GM13976 (cell line): ENCODE data around the gene POLR2H.

Source experiments
- DNase-seq: peaks from one replicate; pipeline ENCODE4 v3.0.0; 2012; ENCODE audit warnings: low spot score
- in situ Hi-C: fragments of 300-500 bp; cut with MboI; formaldehyde crosslinking; loops from one replicate; pipeline ENCODE4 v1.12.0; 2022; ENCODE audit warnings: low sequenced_read_pairs, mixed read lengths, inconsistent platforms; ENCODE audit not compliant: unreplicated experiment
- TF ChIP-seq, protein P1 (sequence below): IDR thresholded peaks from 2 replicates; pipeline ENCODE4 v1.5.1; 2012; ENCODE audit warnings: borderline replicate concordance, mild to moderate bottlenecking; ENCODE audit not compliant: insufficient read depth; ENCODE audit errors: extremely low read depth, missing control alignments, control extremely low read depth

Gene POLR2H

GRCh38 chr3:184399410-184399809 lies 37.9 kb downstream of the POLR2H start:
- TF ChIP-seq, protein P1, sequence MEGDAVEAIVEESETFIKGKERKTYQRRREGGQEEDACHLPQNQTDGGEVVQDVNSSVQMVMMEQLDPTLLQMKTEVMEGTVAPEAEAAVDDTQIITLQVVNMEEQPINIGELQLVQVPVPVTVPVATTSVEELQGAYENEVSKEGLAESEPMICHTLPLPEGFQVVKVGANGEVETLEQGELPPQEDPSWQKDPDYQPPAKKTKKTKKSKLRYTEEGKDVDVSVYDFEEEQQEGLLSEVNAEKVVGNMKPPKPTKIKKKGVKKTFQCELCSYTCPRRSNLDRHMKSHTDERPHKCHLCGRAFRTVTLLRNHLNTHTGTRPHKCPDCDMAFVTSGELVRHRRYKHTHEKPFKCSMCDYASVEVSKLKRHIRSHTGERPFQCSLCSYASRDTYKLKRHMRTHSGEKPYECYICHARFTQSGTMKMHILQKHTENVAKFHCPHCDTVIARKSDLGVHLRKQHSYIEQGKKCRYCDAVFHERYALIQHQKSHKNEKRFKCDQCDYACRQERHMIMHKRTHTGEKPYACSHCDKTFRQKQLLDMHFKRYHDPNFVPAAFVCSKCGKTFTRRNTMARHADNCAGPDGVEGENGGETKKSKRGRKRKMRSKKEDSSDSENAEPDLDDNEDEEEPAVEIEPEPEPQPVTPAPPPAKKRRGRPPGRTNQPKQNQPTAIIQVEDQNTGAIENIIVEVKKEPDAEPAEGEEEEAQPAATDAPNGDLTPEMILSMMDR: no peak
- DNase-seq: no peak
- in situ Hi-C loops: no loop called here

- TF ChIP-seq, protein P1: no peak
- no peak for DNase-seq
- in situ Hi-C loops: no loop called here
These were observed 43.8 kb downstream of the POLR2H start for GRCh38 chr3:184405075-184406030.

- TF ChIP-seq, protein P1: no peak
- DNase-seq: no peak
- in situ Hi-C loops: no loop called here
These were observed 47.9 kb downstream of the POLR2H start for GRCh38 chr3:184409331-184409926.

GRCh38 chr3:184409946-184410500 lies 48.5 kb downstream of the POLR2H start:
- in situ Hi-C loops: loop anchor here (10.0 kb wide), 1 partner anchor 115 kb away; no protein-coding TSS in a partner anchor
- TF ChIP-seq, protein P1: no peak
- DNase-seq: no peak

DNA sequence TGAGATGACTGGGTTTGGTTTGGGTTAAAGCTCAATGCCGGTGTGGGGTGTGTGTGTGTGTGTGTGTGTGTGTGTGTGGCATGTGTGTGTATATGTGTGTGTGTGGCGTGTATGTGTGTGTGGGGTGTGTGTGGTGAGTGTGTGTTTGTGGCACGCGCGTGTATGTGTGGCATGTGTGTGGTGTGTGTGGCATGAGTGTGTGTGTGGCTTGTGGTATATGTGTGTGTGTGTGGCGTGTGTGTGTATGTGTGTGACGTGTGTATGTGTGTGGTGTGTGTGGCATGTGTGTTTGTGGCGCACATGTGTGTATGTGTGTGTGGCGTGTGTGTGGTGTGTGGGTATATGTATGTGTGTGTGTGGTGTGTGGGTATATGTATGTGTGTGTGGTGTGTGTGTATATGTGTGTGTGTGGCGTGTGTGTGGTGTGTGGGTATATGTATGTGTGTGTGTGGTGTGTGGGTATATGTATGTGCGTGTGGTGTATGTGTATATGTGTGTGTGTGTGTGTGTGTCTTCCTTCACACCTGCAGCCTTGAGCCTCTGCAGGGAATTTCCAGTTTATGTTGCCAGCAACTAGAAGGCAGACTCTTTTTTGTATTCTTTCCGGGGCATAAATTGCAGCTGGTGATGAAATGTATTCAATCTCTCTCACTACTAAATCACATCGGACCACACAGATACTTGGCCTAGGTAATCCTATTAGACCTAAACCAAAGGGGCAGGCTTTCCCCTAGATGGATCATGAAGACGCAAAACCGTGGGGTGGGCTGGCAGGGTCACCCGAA lies 53.1 kb downstream of the POLR2H start:
- DNase-seq: no peak
- TF ChIP-seq, protein P1: no peak
- in situ Hi-C loops: loop anchor here (10.0 kb wide), 1 partner anchor 110 kb away; no protein-coding TSS in a partner anchor

DNA sequence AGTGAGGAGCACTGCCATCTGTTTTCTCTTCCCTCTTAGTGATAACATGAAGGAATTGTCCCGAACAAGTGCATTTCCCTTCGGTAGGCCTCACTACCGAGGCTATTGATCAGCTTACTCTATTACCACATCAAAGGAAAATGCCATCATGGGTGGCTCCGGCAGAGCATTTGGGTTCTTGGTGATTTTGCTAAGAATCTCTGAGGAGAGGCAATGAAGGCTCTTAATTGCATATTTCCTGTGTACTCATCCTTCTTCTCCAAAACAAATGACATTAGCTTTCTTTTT lies 53.6 kb downstream of the POLR2H start:
- TF ChIP-seq, protein P1: no peak
- in situ Hi-C loops: loop anchor here (10.0 kb wide), 1 partner anchor 110 kb away; no protein-coding TSS in a partner anchor
- DNase-seq: no peak
